Measurements from ENCODE around the gene CXCL11. TPM values are rescaled to one million over a fixed set of nuclear protein-coding genes. Genes with fewer than 3 reads are reported as not detected.

CXCL11 gene
- polyA plus RNA-seq, 1 donor from 2014 or later = 0.33 TPM

GRCh38 chr4:75997946-75998345 is 37.9 kb downstream of the CXCL11 start:
- TF ChIP-seq MXI1 (conservative IDR thresholded peaks at IDR 0.05; ENCODE audit: poor library complexity, severe bottlenecking) (no peak), RAD21 (conservative IDR thresholded peaks at IDR 0.05) (no peak), TAF1 (IDR thresholded peaks at IDR 0.05; ENCODE audit: low read depth) (no peak), EZH2 (IDR thresholded peaks at IDR 0.05; ENCODE audit: borderline replicate concordance, insufficient read depth, low read length, poor library complexity, severe bottlenecking) (no peak), POLR2AphosphoS5 (IDR thresholded peaks at IDR 0.05) (no peak), EP300 (conservative IDR thresholded peaks at IDR 0.05; ENCODE audit: poor library complexity, severe bottlenecking) (no peak), CTCF (IDR thresholded peaks at IDR 0.05; ENCODE audit: poor library complexity, severe bottlenecking) (no peak), SMC3 (conservative IDR thresholded peaks at IDR 0.05; ENCODE audit: poor library complexity) (no peak), REST (IDR thresholded peaks at IDR 0.05; ENCODE audit: borderline replicate concordance) (no peak)
- no peak overlapping the region for H3K27ac ChIP-seq (ENCODE audit: low read length)
- H3K9ac ChIP-seq (ENCODE audit: low read length) = no peak overlapping the region

GRCh38 chr4:75997081-75997480 is 38.8 kb downstream of the CXCL11 start:
- TF ChIP-seq EP300 (conservative IDR thresholded peaks at IDR 0.05; ENCODE audit: poor library complexity, severe bottlenecking) (no peak), POLR2AphosphoS5 (IDR thresholded peaks at IDR 0.05) (no peak), MXI1 (conservative IDR thresholded peaks at IDR 0.05; ENCODE audit: poor library complexity, severe bottlenecking) (no peak), RAD21 (conservative IDR thresholded peaks at IDR 0.05) (no peak), CTCF (IDR thresholded peaks at IDR 0.05; ENCODE audit: poor library complexity, severe bottlenecking) (no peak), EZH2 (IDR thresholded peaks at IDR 0.05; ENCODE audit: borderline replicate concordance, insufficient read depth, low read length, poor library complexity, severe bottlenecking) (no peak)
- no peak overlapping the region for H3K9ac ChIP-seq (ENCODE audit: low read length)
- no peaks in the 10 kb centered on the region for H3K36me3 ChIP-seq (ENCODE audit: insufficient read depth, low read length)
- no peak overlapping the region for H3K27ac ChIP-seq (ENCODE audit: low read length)
- no peaks in the 10 kb centered on the region for H3F3A ChIP-seq (ENCODE audit: insufficient read depth, low read length, poor library complexity, severe bottlenecking)
- H3K4me3 ChIP-seq (ENCODE audit: low read length) = no peak overlapping the region
- no peaks in the 10 kb centered on the region for H4K20me1 ChIP-seq (ENCODE audit: insufficient read depth)
- no peaks in the 10 kb centered on the region for H3K79me2 ChIP-seq (replicated peaks; ENCODE audit: insufficient read depth, low read length)
- H3K27me3 ChIP-seq (ENCODE audit: insufficient read depth, low read depth, low read length) = no peaks in the 10 kb centered on the region
- H2AFZ ChIP-seq (ENCODE audit: low read depth, low read length) = no peak overlapping the region
- no peaks in the 10 kb centered on the region for H3K9me3 ChIP-seq (ENCODE audit: low read length)
- no peaks in the 10 kb centered on the region for H3K9me2 ChIP-seq (ENCODE audit: insufficient read depth, low read length)
- H3K4me2 ChIP-seq (ENCODE audit: low read length) = no peak overlapping the region

More at GRCh38 chr4:75997946-75998345, 37.9 kb downstream of the CXCL11 start:
- Histone ChIP-seq H3K27me3 (ENCODE audit: insufficient read depth, low read depth, low read length) (no peaks in the 10 kb centered on the region), H3K4me3 (ENCODE audit: low read length) (no peak overlapping the region), H2AFZ (ENCODE audit: low read depth, low read length) (no peak overlapping the region), H3K9me2 (ENCODE audit: insufficient read depth, low read length) (no peaks in the 10 kb centered on the region), H3K79me2 (replicated peaks; ENCODE audit: insufficient read depth, low read length) (no peaks in the 10 kb centered on the region), H3K4me2 (ENCODE audit: low read length) (no peak overlapping the region), H4K20me1 (ENCODE audit: insufficient read depth) (no peaks in the 10 kb centered on the region), H3K9me3 (ENCODE audit: low read length) (no peaks in the 10 kb centered on the region), H3K36me3 (ENCODE audit: insufficient read depth, low read length) (no peaks in the 10 kb centered on the region), H3F3A (ENCODE audit: insufficient read depth, low read length, poor library complexity, severe bottlenecking) (no peaks in the 10 kb centered on the region)
